Measurements from ENCODE around the gene C1orf116.

The C1orf116 gene

GRCh38 chr1:207069061-207069460 is 36.5 kb upstream of the C1orf116 start:
- Mint-ChIP-seq H3K4me3 (no peak overlapping the region), H3K27me3 (no peaks in the 10 kb centered on the region), H3K4me1 (peaks cover 22 to 26% of the 10 kb centered on the region in 2 donors), H3K36me3 (peaks cover 48 to 65% of the 10 kb centered on the region in 2 donors), H3K27ac (no peak overlapping the region), H3K9me3 (no peaks in the 10 kb centered on the region)
- DNase-seq (no peak), ATAC-seq (replicated peaks) (no peak)

GRCh38 chr1:207067665-207068064 is 35.1 kb upstream of the C1orf116 start:
- H3K4me3 Mint-ChIP-seq = no peak overlapping the region
- H3K27ac Mint-ChIP-seq = no peak overlapping the region

GRCh38 chr1:207067185-207067584 is 34.6 kb upstream of the C1orf116 start:
- Mint-ChIP-seq H3K9me3 (no peaks in the 10 kb centered on the region), H3K27ac (no peak overlapping the region), H3K27me3 (no peaks in the 10 kb centered on the region), H3K4me3 (no peak overlapping the region), H3K4me1 (peaks cover 22 to 26% of the 10 kb centered on the region in 2 donors), H3K36me3 (peaks cover 51 to 69% of the 10 kb centered on the region in 2 donors)
- no peak for ATAC-seq (replicated peaks)
- no peak for DNase-seq

More at GRCh38 chr1:207067665-207068064, 35.1 kb upstream of the C1orf116 start:
- H3K4me1 Mint-ChIP-seq = peaks cover 22 to 26% of the 10 kb centered on the region in 2 donors
- DNase-seq = no peak
- H3K27me3 Mint-ChIP-seq = no peaks in the 10 kb centered on the region
- H3K36me3 Mint-ChIP-seq = peaks cover 52 to 70% of the 10 kb centered on the region in 2 donors
- H3K9me3 Mint-ChIP-seq = no peaks in the 10 kb centered on the region
- ATAC-seq (replicated peaks) = no peak

- Mint-ChIP-seq H3K9me3 (no peaks in the 10 kb centered on the region), H3K4me1 (peaks cover 7 to 13% of the 10 kb centered on the region in 2 donors), H3K36me3 (peaks cover 46 to 65% of the 10 kb centered on the region in 2 donors), H3K27ac (no peak overlapping the region), H3K27me3 (no peaks in the 10 kb centered on the region), H3K4me3 (no peak overlapping the region)
- ATAC-seq (replicated peaks) (no peak), DNase-seq (no peak)
Observed at GRCh38 chr1:207064561-207064960, 32.0 kb upstream of the C1orf116 start.

- no peak overlapping the region for H3K4me3 Mint-ChIP-seq
Observed at GRCh38 chr1:207063014-207063413, 30.5 kb upstream of the C1orf116 start.

GRCh38 chr1:207062058-207062457 is 29.5 kb upstream of the C1orf116 start:
- Mint-ChIP-seq H3K9me3 (no peaks in the 10 kb centered on the region), H3K4me1 (peaks cover 1 to 13% of the 10 kb centered on the region in 2 donors), H3K4me3 (no peak overlapping the region), H3K27me3 (no peaks in the 10 kb centered on the region), H3K36me3 (peaks cover 37 to 50% of the 10 kb centered on the region in 2 donors), H3K27ac (no peak overlapping the region)
- DNase-seq (no peak), ATAC-seq (replicated peaks) (no peak)

More at GRCh38 chr1:207063014-207063413, 30.5 kb upstream of the C1orf116 start:
- ATAC-seq (replicated peaks) (no peak), DNase-seq (no peak)
- peaks cover 1 to 13% of the 10 kb centered on the region in 2 donors for H3K4me1 Mint-ChIP-seq
- H3K27me3 Mint-ChIP-seq = no peaks in the 10 kb centered on the region
- H3K9me3 Mint-ChIP-seq = no peaks in the 10 kb centered on the region
- H3K27ac Mint-ChIP-seq = no peak overlapping the region
- peaks cover 41 to 59% of the 10 kb centered on the region in 2 donors for H3K36me3 Mint-ChIP-seq

GRCh38 chr1:207060596-207060995 is 28.0 kb upstream of the C1orf116 start:
- Mint-ChIP-seq H3K9me3 (no peaks in the 10 kb centered on the region), H3K27me3 (no peaks in the 10 kb centered on the region), H3K27ac (no peak overlapping the region), H3K36me3 (peaks cover 39 to 46% of the 10 kb centered on the region in 2 donors), H3K4me1 (peaks cover 1 to 13% of the 10 kb centered on the region in 2 donors), H3K4me3 (no peak overlapping the region)
- no peak for ATAC-seq (replicated peaks)
- DNase-seq = no peak

GRCh38 chr1:207059881-207060280 is 27.3 kb upstream of the C1orf116 start:
- Mint-ChIP-seq H3K9me3 (no peaks in the 10 kb centered on the region), H3K27me3 (no peaks in the 10 kb centered on the region), H3K36me3 (peaks cover 33 to 42% of the 10 kb centered on the region in 2 donors), H3K27ac (no peak overlapping the region), H3K4me1 (peaks cover 4 to 18% of the 10 kb centered on the region in 2 donors), H3K4me3 (no peak overlapping the region)
- no peak for ATAC-seq (replicated peaks)
- no peak for DNase-seq

GRCh38 chr1:207058878-207059867 is 26.6 kb upstream of the C1orf116 start:
- no peak overlapping the region for H3K4me3 Mint-ChIP-seq
- ATAC-seq (replicated peaks) (no peak), DNase-seq (no peak)
- H3K9me3 Mint-ChIP-seq = no peaks in the 10 kb centered on the region
- H3K27me3 Mint-ChIP-seq = no peaks in the 10 kb centered on the region
- H3K27ac Mint-ChIP-seq = peak overlapping the region; percentile 28
- peaks cover 10 to 25% of the 10 kb centered on the region in 2 donors for H3K4me1 Mint-ChIP-seq
- peaks cover 30 to 36% of the 10 kb centered on the region in 2 donors for H3K36me3 Mint-ChIP-seq

- DNase-seq (no peak), ATAC-seq (replicated peaks) (no peak)
- no peaks in the 10 kb centered on the region for H3K9me3 Mint-ChIP-seq
- H3K36me3 Mint-ChIP-seq = peaks cover 23 to 29% of the 10 kb centered on the region in 2 donors
- no peaks in the 10 kb centered on the region for H3K27me3 Mint-ChIP-seq
- H3K4me1 Mint-ChIP-seq = peaks cover 16 to 32% of the 10 kb centered on the region in 2 donors
- H3K4me3 Mint-ChIP-seq = no peak overlapping the region
- H3K27ac Mint-ChIP-seq = no peak overlapping the region
Observed at GRCh38 chr1:207058252-207058651, 25.7 kb upstream of the C1orf116 start.

- Mint-ChIP-seq H3K4me1 (peaks cover 20 to 38% of the 10 kb centered on the region in 2 donors), H3K4me3 (no peak overlapping the region), H3K27me3 (no peaks in the 10 kb centered on the region), H3K27ac (no peak overlapping the region), H3K36me3 (peaks cover 14 to 18% of the 10 kb centered on the region in 2 donors), H3K9me3 (no peaks in the 10 kb centered on the region)
- ATAC-seq (replicated peaks) = no peak
- no peak for DNase-seq
Observed at GRCh38 chr1:207056673-207057072, 24.1 kb upstream of the C1orf116 start.

- no peaks in the 10 kb centered on the region for H3K27me3 Mint-ChIP-seq
- no peak overlapping the region for H3K4me3 Mint-ChIP-seq
- H3K4me1 Mint-ChIP-seq = peaks cover 25 to 47% of the 10 kb centered on the region in 2 donors
- ATAC-seq (replicated peaks) (no peak), DNase-seq (no peak)
- no peak overlapping the region for H3K27ac Mint-ChIP-seq
- H3K36me3 Mint-ChIP-seq = peaks cover 8 to 13% of the 10 kb centered on the region in 2 donors
- H3K9me3 Mint-ChIP-seq = no peaks in the 10 kb centered on the region
Observed at GRCh38 chr1:207055386-207056001, 22.9 kb upstream of the C1orf116 start.

- Mint-ChIP-seq H3K9me3 (no peaks in the 10 kb centered on the region), H3K4me3 (peak overlapping the region; percentile 86 to 94), H3K27me3 (no peaks in the 10 kb centered on the region), H3K27ac (peak overlapping the region; percentile 26), H3K4me1 (peaks cover 27 to 49% of the 10 kb centered on the region in 2 donors), H3K36me3 (peaks cover 6 to 8% of the 10 kb centered on the region in 2 donors)
- DNase-seq (no peak), ATAC-seq (replicated peaks) (peak; percentile 15 to 32)
Observed at GRCh38 chr1:207054491-207054890, 21.9 kb upstream of the C1orf116 start.

- Mint-ChIP-seq H3K9me3 (no peaks in the 10 kb centered on the region), H3K36me3 (peaks cover 5% of the 10 kb centered on the region in 2 donors), H3K4me3 (peak within 1 kb of the TSS; percentile 86 to 94), H3K27me3 (no peaks in the 10 kb centered on the region), H3K4me1 (peaks cover 30 to 46% of the 10 kb centered on the region in 2 donors), H3K27ac (peak within 1 kb of the TSS; percentile 94)
- DNase-seq (peak; percentile 92), ATAC-seq (replicated peaks) (peak; percentile 87 to 91)
Observed at GRCh38 chr1:207052911-207053769, 20.6 kb upstream of the C1orf116 start, which contains the start of gene PFKFB2. Gene PFKFB2, plus strand, starts transcription at chr1:207053275. Its CDS starts 1,443 bp downstream, at chr1:207054718.

Data from stimulated activated naive B cell treated with anti-CD40 and anti-IgM and Interleukin-4, amounts not matched to agents 10 μg/mL and 1 μg/mL and 100 μg/mL, for 72 hours (primary cell).